GM19328 (cell line): ENCODE measurements around the gene GSTT4.
"Not testable (repeated sequence)": the region's sequence is repeated elsewhere in the genome, so short reads cannot be mapped to it uniquely, and the experiment has no call there.

Experiments
- ATAC-seq: cut with Tn5 transposase; IDR thresholded peaks from one replicate; pipeline ENCODE4 v1.9.1; 2021; ENCODE audit warnings: mild to moderate bottlenecking, moderate library complexity; ENCODE audit not compliant: unreplicated experiment

GSTT4 gene

GRCh38 chr22:24005201-24005600, at the start of gene GSTT4:
Gene GSTT4, minus strand, starts transcription at chr22:24005453. Its CDS starts 97 bp downstream, at chr22:24005356.
- ATAC-seq, result no peak

GRCh38 chr22:24054356-24054755, 49.1 kb upstream of the GSTT4 start:
- ATAC-seq, result no peak

GRCh38 chr22:24053481-24054226, 48.4 kb upstream of the GSTT4 start:
- no peak for ATAC-seq

GRCh38 chr22:24051568-24051967, 46.3 kb upstream of the GSTT4 start:
- ATAC-seq, result no peak

- ATAC-seq, result no peak
These were observed 45.8 kb upstream of the GSTT4 start for GRCh38 chr22:24051028-24051427.

GRCh38 chr22:24049978-24050377, 44.7 kb upstream of the GSTT4 start:
- ATAC-seq, result no peak

- no peak for ATAC-seq
These were observed 44.0 kb upstream of the GSTT4 start for GRCh38 chr22:24049211-24049610.

- ATAC-seq, result no peak
These were observed 40.8 kb upstream of the GSTT4 start for GRCh38 chr22:24046024-24046423.

GRCh38 chr22:24043958-24044357, 38.7 kb upstream of the GSTT4 start:
- no peak for ATAC-seq

GRCh38 chr22:24043465-24043864, 38.2 kb upstream of the GSTT4 start:
- ATAC-seq, result not testable (repeated sequence)

GRCh38 chr22:24040946-24041345, 35.7 kb upstream of the GSTT4 start:
- ATAC-seq, result no peak

- no peak for ATAC-seq
These were observed 33.8 kb upstream of the GSTT4 start for GRCh38 chr22:24039046-24039445.

- ATAC-seq, result no peak
These were observed 32.9 kb upstream of the GSTT4 start for GRCh38 chr22:24037851-24038765.

GRCh38 chr22:24035296-24035695, 30.0 kb upstream of the GSTT4 start:
- no peak for ATAC-seq

GRCh38 chr22:24033731-24034130, 28.5 kb upstream of the GSTT4 start:
- ATAC-seq, result no peak

GRCh38 chr22:24030186-24030702, 25.0 kb upstream of the GSTT4 start:
- no peak for ATAC-seq

- no peak for ATAC-seq
These were observed 24.1 kb upstream of the GSTT4 start for GRCh38 chr22:24029304-24029703.

GRCh38 chr22:24028533-24028932, 23.3 kb upstream of the GSTT4 start:
- no peak for ATAC-seq

- ATAC-seq, result no peak
These were observed 22.7 kb upstream of the GSTT4 start for GRCh38 chr22:24027991-24028390.

GRCh38 chr22:24027389-24027975, 22.2 kb upstream of the GSTT4 start:
- ATAC-seq, result no peak

GRCh38 chr22:24026733-24027132, 21.5 kb upstream of the GSTT4 start:
- ATAC-seq, result no peak
